Measurements from ENCODE around the gene HHIP. TPM values are rescaled to one million over a fixed set of nuclear protein-coding genes. Genes with fewer than 3 reads are reported as not detected.

The HHIP gene
- total RNA-seq, 1 donor from 2014 or later: 127 TPM

DNA sequence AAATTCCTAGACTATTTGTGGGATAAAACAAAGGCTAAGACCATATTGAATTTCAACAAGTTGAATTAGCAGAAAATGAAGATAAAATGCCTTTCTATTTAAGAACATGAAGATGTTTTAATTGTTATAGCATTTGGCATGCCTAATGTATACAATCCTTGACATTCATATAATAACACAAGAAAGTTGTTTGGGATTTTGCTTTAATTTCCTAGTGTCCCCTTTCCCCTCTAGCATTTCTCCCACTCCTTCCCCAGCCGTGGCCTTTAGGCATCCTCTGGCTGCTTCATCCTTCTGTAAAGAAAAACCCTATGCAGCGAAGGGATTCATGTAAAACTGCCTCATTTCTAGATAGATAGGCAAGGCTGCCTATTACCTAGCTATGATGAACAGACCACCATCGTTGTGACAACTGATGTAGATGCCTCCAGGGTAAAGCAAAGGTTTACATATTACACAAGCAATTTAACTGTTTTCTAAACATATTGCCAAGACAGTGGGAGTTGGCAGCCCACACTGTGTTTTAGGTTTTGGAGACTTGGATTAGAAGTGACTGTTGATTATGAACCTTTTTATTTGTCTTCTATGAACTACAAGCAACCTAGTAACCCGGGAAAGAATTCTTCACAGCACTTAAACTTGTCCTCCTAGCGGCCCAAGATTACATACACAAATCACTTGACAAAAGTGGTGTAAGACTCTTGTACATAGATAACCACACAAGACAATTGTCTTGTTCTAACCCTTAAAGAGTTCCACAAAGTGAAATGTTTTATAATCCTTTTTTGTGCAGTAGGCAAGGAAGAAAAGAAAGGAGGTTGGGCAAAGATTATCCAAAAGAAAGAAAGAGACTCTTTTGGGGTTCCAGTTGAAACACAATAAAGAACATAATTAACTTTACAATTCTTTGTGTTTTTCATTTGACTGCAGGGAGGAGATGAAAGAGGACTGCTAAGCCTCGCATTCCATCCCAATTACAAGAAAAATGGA lies 59.9 kb downstream of the HHIP start:
- no peak for DNase-seq (ENCODE audit: low read depth in 2 of 2)

DNA sequence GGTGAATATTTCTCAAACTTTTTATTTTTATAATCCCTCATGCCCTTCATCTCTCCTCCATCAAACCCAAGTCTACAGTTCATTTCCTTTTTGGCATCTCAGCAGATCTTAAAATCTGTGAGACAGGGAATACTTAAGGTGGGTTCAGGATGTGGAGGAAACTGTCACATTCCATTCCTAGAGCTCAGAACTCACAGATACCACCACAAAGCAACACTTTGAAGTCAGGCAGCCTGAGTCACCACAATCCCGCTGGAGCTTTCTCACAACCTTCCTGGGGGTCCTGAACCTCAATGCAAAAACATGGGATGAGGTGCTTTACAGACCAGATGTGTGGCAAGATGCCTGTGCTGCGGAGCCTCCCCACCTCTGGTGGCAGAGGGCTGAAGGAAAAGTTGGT lies 63.2 kb downstream of the HHIP start:
- peak in 1 of 2 donors; percentile 83 for DNase-seq (ENCODE audit: low read depth in 2 of 2)

DNA sequence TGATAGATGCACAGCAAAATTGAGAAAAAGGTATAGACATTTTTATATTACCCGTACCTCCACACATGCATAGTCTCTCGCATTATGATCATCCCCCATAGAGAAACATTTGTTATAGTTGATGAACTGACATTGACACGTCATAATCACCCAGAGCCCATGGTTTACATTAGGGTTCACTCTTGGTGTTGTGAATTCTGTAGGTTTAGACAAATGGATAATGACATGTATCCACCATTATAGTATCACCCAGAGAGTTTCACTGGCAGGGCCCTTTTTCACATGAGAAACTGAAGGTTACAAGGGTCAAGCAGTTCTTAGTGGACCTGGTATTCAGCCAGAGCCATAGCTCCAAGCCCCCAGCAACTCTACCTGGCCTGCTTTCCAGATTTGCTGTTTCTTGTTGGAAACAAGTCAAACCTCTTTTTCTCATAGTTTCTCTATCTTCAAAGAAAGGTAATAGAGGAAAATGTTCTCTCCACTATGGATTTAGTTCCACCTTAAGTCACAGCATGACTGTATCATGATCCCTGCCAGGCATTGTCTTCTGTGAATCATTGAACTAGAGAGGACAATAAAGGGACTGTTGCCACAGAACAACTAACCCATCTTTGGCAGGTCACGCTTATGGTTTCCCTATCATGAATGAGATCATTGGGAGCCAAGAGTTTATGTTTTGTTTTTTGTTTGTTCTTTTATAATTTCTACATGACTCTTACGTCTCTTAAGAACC lies 64.0 kb downstream of the HHIP start:
- DNase-seq (ENCODE audit: low read depth in 2 of 2): peak; percentile 88 to 93

DNA sequence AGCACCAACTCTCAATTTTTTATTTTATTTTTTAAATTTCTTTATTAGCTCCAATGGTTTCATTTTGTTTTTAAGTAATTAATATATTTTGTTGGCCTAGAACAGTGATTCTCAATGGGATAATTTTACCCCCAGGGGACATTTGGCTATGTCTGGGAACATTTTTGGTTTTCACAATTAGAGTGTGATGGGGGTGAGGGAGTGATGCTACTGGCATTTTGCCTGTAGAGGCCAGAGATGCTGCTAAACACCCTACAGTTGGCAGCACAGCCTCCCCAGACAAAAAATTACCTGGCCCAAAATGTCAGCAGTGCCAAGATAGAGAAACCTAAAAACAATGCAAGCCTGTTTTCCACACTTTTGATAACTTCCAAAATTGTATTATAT lies 64.6 kb downstream of the HHIP start:
- DNase-seq (ENCODE audit: low read depth in 2 of 2): no peak

DNA sequence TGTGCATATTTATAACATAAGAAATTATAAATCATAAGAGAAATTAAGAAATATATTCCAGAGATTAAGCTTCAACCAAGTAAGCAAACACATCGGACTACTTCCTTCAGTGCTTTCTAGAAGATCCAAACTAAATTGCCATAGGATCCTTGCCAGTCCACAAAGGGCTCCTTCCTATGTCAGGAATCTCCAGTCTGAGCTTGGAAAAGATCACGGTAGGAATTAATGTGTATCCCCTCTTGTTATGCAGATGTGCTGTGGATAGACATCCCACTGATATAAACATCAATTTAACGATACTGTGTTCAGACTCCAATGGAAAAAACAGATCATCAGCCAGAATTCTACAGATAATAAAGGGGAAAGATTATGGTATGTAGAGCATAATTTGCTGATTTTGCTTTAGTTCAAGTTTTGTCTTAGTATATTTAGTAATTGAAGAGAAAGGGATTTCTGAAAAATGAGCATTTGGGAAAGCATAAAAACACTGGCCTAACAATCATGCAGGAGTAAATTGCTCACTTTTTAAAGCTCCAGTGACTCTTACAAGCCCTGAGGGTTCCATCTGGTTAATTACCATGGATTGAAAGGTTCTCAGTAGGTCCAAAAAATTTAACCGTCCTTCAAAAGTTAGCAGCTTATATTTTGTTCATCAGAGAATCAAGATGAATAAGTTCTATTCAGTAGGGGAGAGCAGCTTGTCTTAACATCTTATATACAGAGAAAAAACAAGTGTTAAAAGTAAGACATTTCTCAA lies 65.9 kb downstream of the HHIP start:
- no peak for DNase-seq (ENCODE audit: low read depth in 2 of 2)

DNA sequence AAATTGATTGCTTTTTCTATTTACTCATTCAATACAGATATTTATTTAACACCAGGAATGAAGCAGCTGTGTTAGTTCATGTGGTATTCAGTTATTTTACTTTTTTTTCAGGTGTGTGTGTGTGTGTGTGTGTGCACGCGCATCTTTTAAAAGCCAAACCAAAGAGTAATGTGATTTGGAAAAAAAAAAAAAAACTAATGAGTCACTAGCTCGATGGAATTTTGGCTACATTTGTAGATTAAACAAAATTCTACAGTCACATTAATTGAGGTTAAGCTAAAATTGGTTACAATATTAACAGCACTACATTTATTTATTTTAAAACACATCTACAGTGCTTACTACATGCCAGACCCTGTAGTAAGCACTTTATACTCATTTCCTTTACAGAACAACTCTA lies 66.8 kb downstream of the HHIP start:
- no peak for DNase-seq (ENCODE audit: low read depth in 2 of 2)

DNA sequence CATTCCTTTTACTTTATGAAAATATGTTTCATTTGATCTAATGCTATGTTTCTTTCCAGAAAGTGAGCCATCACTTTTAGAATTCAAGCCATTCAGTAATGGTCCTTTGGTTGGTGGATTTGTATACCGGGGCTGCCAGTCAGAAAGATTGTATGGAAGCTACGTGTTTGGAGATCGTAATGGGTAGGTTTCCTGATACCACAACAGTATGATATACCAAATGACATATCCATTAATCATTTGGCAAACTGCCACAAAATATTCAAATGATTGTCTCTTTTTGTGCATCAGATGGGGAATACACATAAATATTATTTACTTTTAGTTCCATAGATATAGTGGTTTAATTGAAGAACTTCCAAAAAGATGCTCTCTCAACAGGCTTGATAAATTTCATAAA lies 68.2 kb downstream of the HHIP start:
- peak in 1 of 2 donors; percentile 29 for DNase-seq (ENCODE audit: low read depth in 2 of 2)

DNA sequence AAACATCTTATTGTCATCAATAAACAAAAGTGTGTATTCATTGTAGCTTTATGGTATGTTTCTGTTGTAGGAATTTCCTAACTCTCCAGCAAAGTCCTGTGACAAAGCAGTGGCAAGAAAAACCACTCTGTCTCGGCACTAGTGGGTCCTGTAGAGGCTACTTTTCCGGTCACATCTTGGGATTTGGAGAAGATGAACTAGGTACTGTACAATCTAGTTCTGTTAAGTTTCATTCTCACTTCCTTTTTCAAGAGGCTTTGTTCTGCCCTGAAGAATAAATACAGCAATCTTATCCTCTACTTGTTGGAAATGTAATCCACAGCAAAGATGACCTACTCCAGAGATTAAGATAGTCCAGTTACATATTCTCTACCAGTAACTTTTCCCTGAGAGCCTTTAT lies 69.3 kb downstream of the HHIP start:
- DNase-seq (ENCODE audit: low read depth in 2 of 2): no peak

DNA sequence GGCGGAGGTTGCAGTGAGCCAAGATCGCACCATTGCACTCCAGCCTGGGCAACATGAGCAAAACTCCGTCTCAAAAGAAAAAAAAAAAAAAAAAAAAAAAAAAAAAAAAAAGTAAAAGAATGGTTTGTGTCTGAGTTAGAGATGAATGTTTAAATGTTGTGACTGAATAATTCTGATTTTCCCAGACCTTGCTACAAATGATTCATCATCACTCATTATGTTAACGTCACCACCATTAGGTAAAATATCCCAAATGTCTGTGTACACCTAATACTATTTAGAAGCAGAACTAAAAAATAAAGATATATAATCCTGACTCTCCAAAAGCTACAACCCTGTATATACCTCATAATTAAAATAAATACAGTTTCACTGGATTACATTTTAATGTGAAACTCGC lies 70.8 kb downstream of the HHIP start:
- no peak for DNase-seq (ENCODE audit: low read depth in 2 of 2)

DNA sequence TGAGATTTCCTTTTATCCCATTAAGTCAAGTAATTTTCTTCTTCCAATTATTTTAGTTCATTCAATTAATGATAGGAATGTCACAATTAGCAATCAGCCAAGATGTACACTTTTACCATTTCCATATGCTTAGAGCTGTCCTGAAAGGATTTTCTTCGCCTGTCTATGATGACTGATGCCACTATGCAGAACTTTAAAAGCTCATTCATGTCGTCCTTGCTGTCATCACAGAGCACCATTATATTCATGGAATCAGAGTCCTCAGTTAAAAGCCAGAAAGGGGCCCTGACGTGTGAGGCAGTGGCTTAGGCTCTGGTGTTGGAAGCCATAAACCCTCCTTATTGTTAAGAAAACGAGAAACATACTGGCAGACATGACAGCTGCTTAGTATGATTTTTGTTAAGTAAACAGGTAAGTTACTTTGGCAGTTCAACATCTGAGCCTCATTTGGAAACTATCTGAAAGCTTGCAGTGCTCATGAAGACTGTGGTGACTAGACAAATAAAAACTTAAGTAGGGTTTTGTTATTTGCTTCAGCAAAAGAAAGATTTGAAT lies 73.1 kb downstream of the HHIP start:
- no peak for DNase-seq (ENCODE audit: low read depth in 2 of 2)

DNA sequence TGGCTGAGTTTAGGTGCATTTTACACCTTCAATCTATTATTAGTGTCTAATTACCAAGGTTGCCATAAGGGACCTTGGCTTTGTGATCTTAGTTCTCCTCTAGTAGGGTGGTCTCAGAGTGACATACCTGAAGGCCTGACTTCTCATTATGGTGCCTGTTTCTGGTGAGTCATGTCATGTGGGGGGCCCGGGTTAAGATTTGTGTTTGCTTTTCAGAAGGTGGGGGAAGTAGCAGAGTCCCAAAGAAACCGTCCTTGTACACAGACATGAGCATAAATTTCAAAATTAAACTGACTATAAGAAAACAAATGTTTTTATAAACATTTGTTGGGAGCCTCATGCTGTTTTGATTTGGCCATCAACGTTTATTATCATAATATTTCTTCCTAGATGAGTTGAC lies 74.5 kb downstream of the HHIP start:
- DNase-seq (ENCODE audit: low read depth in 2 of 2): no peak

DNA sequence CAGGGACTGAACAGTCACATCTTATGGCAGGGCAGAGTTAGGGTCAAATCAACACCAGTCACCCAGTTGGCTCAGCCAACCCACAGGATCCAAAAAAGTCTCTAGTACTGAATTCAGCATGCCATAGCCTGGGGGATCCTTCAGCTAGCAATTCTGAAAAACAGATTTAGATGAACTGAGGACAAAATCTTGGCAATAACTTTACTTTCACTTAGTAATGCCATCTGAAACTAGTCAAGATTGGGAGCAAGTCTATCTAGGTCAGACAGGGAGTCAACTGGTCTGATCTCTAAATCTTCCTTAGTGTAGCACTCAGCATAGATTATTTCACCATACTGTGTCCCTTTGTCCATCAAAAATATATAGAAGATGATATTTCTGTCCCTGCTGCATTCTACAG lies 76.0 kb downstream of the HHIP start:
- no peak for DNase-seq (ENCODE audit: low read depth in 2 of 2)

DNA sequence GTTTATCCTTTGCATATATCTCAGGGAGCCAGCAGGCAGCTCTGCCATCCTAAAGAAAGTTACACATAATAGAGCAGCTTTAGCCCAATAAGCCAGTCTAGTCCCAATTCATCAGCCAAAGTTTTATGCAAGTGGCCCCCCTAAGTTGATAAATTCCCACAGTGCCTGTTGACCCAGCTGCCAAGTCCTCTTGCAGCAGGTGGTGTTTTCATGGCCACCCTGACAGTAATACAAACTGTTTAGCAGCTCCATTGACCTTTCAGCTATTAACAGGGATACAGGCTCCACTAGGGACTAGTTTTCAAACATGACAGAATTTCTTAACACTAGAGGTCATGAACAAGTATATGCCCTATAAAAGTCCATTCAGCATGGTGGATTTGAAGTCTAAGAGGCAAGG lies 77.5 kb downstream of the HHIP start:
- DNase-seq (ENCODE audit: low read depth in 2 of 2): no peak

DNA sequence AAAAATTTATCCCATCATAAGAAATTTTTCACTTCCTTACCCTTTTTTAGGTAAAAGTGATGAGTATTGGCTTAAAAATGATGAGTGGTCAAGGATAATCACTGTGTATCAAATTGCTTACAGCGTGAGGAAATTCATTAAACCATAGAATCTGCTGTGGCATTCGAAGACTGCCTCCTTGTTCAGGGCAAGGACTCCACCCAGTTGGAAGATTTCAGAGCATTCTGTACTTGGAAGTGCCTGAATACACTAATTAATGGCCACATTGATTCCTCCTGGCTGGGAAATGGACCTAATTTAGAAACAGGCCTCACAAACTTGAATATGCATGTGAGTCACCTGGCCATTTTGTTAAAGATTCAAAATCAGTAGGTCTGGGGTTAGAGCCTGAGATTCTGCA lies 83.2 kb downstream of the HHIP start:
- DNase-seq (ENCODE audit: low read depth in 2 of 2): no peak

DNA sequence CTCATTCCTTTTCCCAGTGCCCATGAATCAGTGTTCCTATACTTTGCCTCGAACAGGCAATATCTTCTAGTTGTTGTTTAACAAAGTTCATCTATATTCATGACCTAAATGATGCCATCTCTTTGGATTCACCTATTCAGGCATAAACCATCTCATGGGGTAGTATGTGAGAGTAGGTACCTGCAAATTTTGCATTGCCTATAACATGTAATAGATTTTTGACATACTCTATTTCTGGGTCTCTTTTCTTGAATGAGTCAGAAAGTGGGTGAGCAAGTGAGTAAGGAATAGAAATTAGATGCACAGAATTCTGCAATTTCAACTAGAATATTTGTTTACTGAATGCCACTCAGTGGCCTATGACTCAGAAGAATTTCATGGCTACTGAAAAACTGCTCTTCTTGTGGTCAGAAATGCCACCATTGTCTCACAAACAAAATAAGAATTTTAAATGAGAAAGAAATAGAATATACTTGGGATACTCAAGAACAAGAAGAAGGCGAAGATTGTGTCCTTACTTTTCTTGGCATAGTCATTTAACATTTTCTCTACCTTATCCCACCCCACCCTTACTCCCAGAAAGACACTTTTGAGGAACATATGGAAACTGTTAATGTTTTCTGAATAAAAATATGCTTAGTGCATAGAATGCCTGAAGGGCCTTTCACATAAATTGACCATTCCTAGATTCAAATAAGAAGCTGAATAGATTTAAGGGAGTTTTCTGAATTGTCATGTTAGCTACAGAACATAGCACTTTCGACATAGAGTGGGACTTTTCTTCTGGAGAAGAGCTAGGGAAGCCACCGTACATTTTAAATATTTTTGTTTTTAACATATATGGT lies 86.8 kb downstream of the HHIP start:
- no peak for DNase-seq (ENCODE audit: low read depth in 2 of 2)

DNA sequence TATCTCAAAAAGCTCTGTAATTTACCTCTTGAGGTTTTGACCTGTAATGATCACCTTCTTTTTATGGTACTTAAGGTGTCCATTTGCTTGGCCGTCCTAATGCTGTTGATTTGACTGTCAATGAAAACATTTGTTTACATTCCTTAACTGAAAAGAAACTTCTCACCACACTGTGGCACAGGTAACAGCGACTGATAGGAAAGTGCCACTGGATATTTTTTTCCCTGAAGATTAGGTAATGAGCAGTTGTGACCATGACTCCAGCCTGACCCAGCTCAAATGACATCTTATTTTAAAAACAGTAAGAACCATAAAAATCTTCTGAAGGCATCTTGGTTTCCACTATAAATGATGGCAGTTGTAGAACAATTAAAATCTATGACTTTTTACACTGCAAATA lies 87.6 kb downstream of the HHIP start:
- no peak for DNase-seq (ENCODE audit: low read depth in 2 of 2)

DNA sequence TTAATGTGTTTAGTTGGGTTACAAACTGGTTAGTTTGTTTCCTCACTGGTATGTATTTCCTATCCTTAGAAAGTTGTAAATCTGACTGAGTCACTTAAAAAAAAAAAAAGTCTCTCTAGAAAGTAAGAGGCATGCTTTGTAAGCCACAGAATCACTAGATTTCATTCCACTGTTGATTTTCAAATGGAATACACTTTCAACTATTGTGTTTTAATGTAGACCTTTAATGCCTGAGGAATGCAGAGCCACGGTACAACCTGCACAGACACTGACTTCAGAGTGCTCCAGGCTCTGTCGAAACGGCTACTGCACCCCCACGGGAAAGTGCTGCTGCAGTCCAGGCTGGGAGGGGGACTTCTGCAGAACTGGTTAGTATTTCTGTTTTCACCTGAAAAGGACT lies 88.6 kb downstream of the HHIP start:
- DNase-seq (ENCODE audit: low read depth in 2 of 2): no peak

DNA sequence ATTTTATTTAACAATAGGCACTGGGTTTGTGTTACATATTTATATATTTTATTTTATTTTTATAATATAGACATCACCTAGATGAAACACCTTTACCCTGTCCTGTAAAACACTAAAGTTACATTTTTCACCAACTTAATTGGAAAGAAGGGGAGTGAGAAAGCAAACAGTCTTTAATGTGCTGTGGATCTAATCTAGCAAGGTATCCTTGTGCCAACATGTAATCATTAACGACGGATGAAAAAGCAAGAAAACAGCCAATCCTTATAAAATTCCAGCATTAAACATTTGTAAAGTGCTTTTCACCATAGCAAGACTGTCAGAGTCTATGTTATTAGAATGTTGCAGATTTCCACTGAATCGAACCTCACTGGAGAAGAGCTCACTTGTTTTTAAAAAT lies 92.7 kb downstream of the HHIP start:
- DNase-seq (ENCODE audit: low read depth in 2 of 2): no peak

DNA sequence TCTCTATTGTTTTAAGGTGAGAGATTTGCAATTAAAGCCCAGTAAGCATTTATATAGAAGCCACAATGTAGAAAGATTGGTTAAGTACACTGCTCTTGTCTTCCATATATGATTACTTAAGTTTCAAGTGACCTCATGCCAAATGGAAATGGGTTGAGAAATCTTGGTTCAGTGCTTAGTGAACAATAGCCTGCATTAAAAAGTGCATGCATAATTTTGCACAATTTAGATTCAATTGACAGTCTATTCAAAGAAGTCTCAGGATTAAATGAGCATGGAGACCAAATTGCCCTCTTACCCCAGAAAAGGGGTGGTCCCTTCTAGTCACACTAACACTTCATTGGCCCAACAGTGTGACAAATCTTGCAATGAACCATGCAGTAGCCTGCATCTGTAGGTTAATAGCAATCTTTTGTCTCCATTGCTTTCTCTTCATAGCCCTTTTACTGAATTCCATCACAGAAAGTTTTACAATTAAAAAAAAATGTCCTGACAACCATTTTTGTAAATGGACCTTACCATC lies 93.6 kb downstream of the HHIP start:
- no peak for DNase-seq (ENCODE audit: low read depth in 2 of 2)

DNA sequence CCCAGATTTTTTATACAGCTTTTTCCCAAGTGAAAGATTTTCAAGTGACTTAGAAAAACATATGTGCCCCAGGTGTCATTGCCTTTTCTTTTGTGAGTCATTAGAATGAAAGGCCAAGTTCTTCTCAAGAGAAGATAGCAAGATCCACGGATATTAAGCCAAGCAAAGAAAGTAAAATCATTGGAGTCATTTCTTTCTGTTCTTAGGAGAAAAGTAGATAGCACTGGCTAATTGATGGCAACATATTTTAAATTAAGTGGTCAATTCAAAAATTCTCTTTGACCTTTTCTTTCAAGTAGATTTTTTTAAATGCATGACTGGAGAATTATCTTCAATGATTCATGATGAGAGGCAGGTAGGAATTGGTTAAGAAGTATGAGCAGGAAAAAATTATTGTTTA lies 94.4 kb downstream of the HHIP start:
- no peak for DNase-seq (ENCODE audit: low read depth in 2 of 2)
